GM18511 (cell line): ENCODE data around the gene BAHCC1.

Source experiments
- ATAC-seq: cut with Tn5 transposase; IDR thresholded peaks from one replicate; pipeline ENCODE4 v1.9.1; 2021; ENCODE audit warnings: mild to moderate bottlenecking, moderate library complexity; ENCODE audit not compliant: unreplicated experiment

BAHCC1 gene

DNA sequence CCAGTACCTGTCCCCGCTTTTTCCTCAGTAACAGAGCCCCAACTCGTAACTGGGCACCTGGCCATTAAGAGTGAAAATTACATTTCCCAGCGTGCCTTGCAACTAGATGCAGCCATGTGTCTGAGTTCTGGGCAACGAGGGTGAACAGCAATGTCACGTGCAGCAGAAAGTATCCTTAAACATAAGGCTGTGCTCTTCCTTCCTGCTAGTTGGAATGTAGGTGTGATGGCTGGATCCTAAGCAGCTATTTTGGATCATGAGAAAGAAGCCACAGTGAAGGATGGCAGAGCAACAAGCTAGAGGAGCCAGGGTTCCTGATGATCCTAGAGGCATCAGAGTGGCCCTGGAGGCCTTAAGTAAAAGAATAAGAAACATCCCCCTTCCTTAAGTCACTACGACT is 81.4 kb downstream of the BAHCC1 start:
- ATAC-seq, result no peak

- ATAC-seq, result no peak
Measured at GRCh38 chr17:81477173-81477572, 81.9 kb downstream of the BAHCC1 start.

GRCh38 chr17:81478119-81478518 is 82.9 kb downstream of the BAHCC1 start:
- ATAC-seq, result no peak

GRCh38 chr17:81479175-81480071 is 84.2 kb downstream of the BAHCC1 start:
- ATAC-seq, result no peak

- ATAC-seq, result no peak
Measured at GRCh38 chr17:81480140-81481072, 85.1 kb downstream of the BAHCC1 start.

- ATAC-seq, result no peak
Measured at GRCh38 chr17:81481073-81481799, 86.0 kb downstream of the BAHCC1 start.

DNA sequence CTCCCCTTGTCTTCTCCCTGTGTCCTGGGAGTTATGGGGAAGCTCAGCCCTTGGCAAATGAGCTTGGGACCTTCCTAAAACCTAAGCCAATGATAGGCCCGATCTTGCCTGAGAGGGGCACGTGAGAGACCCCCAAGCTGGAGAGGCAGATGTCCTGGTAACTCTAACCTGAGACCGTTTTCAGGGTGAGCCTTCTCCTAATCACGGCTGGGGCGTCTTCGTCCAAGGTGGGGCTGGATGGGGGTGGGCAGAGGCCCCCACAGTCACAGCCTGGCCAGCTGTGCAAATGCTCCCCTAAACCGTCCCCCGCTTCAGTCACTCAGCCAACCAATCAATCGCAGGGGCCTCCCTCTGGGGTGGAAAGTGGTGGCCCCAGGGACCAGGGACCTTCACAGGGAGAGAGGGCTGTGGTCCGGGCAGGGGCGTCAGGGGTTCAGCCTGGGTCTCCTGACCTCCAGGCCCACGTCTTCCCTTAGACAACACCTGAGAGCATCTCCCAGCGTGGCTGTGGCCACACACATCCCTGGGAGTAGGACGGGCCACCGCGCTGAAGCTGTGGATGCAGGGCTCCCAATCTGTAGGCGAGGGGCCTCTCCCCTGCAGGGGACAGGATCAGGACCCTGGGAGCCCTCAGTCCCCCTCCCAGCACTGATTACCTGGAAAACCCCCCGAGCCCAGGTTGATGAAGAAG is 86.7 kb downstream of the BAHCC1 start:
- ATAC-seq, result no peak

- ATAC-seq, result no peak
Measured at GRCh38 chr17:81482673-81483072, 87.4 kb downstream of the BAHCC1 start.

GRCh38 chr17:81483085-81483861 is 88.0 kb downstream of the BAHCC1 start:
- no peak for ATAC-seq

- no peak for ATAC-seq
Measured at GRCh38 chr17:81483862-81484194, 88.6 kb downstream of the BAHCC1 start.

DNA sequence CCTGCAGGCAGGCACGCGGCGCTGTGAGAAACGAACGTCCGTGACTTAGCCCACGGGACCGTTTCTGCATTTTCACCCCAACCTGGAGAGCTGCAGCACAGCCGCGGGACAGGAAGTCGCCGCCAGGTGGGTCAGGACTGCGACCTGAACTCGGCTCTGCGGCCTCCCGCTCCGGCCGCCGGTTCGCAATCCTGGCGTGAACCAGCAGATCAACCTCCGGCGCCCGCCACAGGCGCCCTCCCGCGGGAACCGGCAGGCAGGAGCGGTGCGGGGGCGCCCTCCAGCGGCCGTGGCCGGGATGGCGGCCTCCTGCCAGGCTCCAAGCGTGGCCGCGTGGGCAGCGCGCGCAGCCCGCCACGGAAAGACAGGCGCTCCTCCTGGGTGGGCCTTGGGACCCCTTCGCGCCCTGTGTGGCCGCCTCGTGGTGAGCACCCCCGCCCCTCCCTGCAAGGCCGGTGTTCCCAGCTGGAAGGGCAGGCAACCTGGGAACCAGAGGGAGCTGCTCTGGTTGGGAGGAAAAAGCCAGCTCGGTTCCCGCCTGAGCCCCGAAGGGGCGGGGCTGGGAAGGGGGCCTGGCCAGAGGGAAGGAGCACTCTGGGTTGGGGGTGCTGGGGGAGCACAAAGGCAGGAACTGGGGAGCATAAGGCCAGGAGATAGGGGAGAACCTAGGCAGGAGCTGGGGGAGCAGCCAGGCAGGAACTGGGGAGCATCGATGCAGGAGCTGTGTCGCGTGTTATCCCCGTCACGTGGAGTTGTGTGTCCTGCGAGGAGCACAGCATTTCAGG is 89.1 kb downstream of the BAHCC1 start:
- ATAC-seq, result peak; percentile 65

GRCh38 chr17:81486199-81486810 is 91.0 kb downstream of the BAHCC1 start:
- no peak for ATAC-seq

DNA sequence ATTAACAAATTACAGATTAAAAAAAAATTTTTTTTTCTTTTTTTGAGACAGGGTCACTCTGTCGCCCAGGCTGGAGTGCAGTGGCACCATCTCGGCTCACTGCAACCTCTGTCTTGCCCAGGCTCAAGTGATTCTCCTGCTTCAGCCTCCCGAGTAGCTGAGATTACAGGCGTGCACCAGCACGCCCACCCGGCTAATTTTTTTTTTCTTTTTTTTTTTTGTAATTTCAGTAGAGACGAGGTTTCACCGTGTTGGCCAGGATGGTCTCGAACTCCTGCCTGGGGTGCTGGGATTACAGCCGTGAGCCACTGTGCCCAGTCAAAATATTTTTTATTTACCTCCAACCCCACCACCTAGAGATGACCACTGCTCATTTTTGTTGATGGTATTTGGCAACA is 91.8 kb downstream of the BAHCC1 start:
- ATAC-seq, result no peak

- ATAC-seq, result peak; percentile 57
Measured at GRCh38 chr17:81487487-81488275, 92.4 kb downstream of the BAHCC1 start.

DNA sequence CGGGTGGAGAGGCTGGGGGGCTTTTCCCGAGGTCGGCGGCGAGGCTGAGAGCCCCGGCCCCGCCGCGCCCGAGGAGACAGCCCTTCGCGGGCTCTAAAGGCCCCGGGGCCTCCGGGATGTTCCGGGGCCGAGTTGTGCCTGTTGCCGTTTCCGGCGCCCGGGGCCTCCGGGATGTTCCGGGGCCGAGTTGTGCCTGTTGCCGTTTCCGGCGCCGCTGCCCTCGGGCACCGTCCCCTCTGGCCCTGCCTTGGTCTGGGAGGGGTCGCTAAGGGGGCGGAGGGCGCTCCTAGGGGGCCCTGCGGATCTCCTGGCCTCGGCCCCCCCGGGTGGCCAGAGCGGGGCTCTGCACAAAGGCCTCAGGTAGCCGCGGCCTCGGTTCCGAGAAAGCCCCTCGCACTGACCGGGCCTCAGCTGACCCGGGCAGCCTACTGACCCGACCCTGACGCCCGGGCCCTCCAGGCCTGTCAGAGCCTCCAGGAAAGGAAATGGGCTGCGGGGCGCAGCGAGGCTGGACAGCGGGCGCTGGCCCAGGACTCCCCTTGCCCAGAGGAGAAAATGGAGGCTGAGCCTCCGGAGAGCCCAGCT is 93.1 kb downstream of the BAHCC1 start:
- ATAC-seq, result no peak

GRCh38 chr17:81489012-81489997 is 94.0 kb downstream of the BAHCC1 start:
- no peak for ATAC-seq
